Renal cortical epithelial cell (primary cell): Measurements from ENCODE around the gene SPEN. TPM values are rescaled to one million over a fixed set of nuclear protein-coding genes. Genes with fewer than 3 reads are reported as not detected.
"Not testable (repeated sequence)": the region's sequence is repeated elsewhere in the genome, so short reads cannot be mapped to it uniquely, and the experiment has no call there.

Experiments
- DNase-seq: peaks from one replicate; pipeline ENCODE4 v3.0.0-alpha.2; 2011; ENCODE audit warnings: low read depth
- total RNA-seq: library from RNA; depleted of rRNA; stranded (reverse); fragments of >200 nt; gene quantifications from 2 replicates; pipeline ENCODE4 v1.2.3, GENCODE V29; 2014

Gene SPEN
- total RNA-seq, 1 donor from 2014 or later: 45.6 TPM

DNA sequence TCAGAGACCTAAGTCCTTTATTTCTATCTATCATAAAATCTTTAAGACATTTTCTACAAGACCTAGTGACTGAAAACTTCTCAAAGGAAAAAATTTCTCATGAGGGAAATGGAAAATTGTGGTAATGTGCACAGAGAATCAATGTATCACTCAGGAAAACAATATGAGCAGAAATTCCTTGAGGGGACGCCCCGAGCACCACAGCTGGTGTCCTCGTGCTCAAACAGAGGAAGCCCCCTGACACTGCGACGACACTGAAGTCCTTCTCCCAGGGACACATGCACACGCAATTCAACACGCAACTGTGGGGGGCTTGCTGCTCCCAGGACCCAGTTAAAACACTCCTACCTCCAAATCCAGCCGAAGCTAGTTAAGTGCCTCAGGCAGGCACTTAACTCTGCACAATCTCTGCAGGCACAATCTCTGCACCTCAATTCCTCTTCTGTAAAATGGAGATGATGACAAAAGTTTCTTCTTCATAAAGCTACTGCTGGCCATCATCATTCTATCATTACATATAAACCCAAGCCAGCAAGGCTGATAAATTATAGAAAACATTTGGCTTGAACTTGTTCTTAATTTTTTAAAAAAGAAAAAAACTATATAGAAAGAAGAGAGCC is 112.4 kb downstream of the SPEN start:
- no peak for DNase-seq

DNA sequence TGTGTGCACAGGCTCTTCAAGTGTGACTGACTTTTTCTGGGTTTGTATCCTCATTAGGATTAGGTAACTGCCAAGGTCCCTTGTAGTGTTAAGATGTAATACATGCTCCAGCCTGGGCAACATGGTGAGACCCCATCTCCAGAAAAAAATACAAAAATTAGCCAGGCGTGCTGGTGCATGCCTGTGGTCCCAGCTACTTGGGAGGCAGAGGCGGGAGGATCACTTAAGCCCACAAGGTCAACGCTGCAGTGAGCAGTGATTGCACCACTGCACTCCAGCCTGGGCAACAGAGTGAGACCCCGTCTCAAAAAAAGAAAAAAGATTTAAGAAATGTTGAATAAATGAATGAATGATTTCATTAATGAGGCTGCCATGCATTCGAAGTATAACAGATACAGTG is 113.3 kb downstream of the SPEN start:
- DNase-seq: no peak

- DNase-seq: no peak
Observed at GRCh38 chr1:15961492-15961891, 114.0 kb downstream of the SPEN start.

DNA sequence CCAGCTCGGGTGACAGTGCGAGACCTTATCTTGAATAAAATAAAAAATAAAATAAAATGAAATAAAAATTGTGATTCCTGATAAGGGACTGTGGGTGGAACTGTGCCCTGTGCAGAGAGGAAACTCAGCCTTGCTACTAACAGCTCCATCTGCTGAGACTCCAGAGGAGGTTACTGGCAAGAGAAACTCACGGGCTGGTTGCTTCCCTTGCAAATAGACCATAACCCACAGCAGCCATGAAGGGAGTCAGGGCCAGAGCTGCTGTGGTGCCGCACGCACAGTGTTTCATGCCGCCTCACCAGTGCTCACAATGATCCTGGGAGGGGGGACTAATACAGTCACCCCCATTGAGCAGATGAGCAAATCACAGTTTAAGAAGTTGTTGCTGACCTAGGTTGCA is 114.7 kb downstream of the SPEN start:
- no peak for DNase-seq

DNA sequence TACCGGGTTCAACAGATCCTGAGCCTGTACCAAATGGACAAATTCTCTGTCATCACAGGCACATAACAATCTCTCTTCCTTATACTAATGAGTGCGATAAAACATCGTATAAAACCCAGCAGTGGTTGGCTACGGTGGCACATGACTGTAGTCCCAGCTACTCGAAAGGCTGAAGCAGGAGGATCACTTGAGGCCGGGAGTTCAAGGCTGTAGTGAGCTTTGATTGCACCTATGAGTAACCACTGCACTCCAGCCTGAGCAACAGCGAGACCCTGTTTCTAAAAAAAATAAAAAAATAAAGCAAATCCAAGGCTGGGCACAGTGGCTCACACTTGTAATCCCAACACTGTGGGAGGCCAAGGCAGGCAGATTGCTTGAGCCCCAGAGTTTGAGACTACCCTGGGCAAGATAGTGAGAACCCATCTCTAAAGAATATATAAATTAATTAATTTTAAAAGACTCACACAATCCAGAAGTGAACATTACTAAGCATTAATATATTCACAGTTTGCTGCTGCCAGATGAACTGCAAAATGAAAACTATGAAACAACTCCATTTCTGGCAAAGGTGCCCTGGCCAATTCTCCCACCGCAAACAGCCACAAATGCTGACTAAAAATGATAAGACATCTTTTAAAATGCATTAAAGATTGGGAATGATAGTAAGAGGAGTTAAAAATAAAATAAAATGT is 115.3 kb downstream of the SPEN start:
- DNase-seq: no peak

DNA sequence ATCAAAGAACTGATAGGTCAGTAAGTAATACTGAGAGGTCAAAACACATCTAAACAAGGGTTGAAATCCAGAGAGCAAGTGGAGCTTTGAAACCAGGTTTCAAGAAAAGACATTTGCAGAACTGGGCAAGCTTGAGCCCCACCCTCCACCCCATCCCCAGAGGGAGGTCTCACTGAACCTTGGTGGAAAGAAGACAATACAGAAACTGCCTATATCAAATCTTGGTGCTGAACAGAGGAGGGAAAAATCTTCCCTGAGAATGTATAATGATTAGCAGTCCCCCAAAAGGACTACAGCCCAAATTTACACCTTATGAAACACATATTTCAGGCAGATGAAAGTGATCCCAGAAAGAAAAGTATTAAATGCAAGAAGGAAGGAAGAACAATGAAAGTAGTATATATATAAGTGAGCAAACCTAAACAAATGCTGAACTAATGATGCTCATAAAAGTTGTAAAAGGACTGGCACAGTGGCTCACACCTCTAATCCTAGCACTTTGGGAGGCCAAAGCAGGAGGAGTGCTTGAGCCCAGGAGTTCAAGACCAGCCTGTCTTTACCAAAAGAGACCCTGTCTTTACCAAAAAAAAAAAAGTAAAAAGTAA is 116.0 kb downstream of the SPEN start:
- DNase-seq: no peak

DNA sequence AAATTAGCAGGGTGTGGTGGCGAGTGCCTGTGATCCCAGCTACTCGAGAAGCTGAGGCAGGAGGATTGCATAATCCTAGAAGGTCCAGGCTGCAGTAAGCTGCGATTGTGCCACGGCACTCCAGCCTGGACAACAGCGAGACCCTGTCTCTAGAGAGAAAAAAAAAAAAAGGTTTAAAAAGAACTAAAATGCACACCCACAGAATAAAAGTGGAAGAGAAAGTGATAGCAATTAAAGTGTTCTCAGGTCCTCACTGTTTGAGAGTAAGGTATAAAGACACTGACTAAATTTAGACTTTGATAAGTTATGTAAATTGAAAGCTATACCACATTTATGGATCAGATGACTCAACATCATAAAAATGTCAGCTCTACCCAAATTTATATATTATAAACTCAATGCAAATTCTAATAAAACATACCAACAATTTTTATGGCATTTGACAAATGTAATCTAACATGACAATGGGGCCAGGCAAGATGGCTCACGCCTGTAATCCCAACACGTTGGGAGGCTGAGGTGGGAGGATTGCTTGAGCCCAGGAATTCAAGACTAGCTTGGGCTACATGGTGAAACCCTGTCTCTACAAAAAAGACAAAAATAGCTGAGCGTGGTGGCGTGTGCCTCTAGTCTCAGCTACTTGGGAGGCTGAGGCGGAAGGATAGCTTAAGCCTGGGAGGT is 116.6 kb downstream of the SPEN start:
- DNase-seq: no peak

- no peak for DNase-seq
Observed at GRCh38 chr1:15965228-15965767, 117.8 kb downstream of the SPEN start.

GRCh38 chr1:15966081-15966955 is 118.8 kb downstream of the SPEN start:
- peak; percentile 46 for DNase-seq

DNA sequence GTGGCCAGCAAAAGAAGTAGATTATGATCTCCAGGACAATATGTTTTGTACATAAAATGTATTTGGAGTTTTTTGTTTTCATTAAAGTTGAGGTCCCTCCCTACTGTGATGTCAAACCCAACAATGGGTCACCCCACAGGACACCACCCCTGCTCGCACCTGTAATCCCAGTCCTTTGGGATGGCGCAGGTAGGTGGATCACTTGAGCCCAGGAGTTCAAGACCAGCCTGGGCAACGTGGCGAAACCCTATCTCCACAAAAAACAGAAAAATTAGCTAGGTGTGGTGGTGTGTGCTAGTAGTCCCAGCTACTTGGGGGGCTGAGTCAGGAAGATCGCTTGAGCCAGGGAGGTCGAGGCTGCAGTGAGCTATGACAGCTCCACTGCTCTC is 119.4 kb downstream of the SPEN start:
- DNase-seq: no peak

GRCh38 chr1:15968172-15968571 is 120.7 kb downstream of the SPEN start:
- DNase-seq: no peak

DNA sequence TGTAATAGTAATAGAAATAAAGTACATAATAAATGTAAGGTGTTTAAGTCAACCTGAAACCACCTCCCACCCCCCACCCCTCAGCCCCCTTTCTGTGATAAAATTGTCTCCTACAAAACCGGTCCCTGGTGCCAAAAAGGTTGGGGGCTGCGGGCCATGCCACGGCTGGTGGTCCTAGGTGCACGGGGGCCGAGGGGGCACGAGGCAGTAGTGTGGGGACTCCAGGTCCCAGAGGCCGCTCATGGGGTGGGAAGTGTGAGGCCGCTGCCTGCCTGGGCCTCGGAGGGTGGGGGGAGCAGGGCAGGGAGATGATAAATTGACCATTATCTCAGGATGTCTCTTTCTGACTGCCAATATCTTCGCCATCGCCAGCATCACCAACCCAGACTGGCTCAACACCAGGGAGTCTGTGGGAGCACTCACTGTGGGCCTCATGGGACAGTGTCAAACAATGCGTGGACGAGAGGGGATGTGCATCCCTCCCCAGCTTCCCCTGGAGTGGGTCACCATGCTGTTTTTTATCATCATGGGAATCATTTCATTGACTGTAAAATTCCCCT is 121.9 kb downstream of the SPEN start:
- DNase-seq: no peak

- DNase-seq: no peak
Observed at GRCh38 chr1:15970911-15971310, 123.4 kb downstream of the SPEN start.

- no peak for DNase-seq
Observed at GRCh38 chr1:15972409-15972808, 124.9 kb downstream of the SPEN start.

- no peak for DNase-seq
Observed at GRCh38 chr1:15973772-15974171, 126.3 kb downstream of the SPEN start.

DNA sequence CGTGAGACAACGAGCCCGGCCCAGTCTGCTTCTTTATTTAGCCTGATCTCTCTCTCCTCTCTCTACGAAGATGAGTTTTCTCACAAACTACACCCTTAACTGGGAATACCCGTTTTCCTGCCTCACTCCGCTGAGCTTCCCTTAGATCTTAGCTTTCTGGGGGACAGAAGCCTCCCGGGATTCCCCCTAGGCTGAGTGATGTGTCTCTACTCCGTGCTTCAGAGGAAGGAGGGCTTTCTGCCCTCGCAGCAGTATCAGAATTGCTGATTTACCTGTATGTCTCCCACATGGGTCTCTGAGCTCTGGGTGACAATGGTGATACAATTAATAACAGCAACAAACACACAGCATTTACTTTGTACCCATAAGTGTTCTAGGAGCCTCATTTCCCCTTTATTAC is 127.3 kb downstream of the SPEN start:
- DNase-seq: no peak

DNA sequence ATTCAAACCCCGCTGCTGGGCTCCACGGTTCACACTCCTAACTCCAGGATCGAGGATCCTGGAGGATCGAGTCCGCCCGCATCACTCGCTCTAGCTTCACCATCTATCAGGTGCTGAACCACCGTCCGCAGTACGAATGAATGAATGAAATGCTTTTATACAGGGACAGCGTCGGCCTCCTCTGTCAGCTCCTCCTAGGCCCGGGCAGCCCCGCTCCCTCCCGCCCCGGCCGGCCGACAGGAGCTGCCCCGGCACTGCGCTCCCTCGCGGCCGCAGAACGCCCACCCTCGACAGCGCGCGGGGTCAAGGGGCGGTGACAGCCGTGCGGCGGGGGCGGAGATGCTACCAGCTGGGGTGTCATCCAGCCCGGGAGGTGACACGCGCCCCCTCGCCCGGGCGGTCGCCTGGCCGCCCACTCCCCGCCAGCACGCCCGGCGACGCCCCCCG is 127.9 kb downstream of the SPEN start:
- DNase-seq: no peak

GRCh38 chr1:15975805-15976680 is 128.5 kb downstream of the SPEN start, which contains the start of gene ZBTB17:
TSS of gene ZBTB17 (minus strand) at chr1:15976101. CDS start at chr1:15948495, 27,606 bp downstream.
- DNase-seq: peak; percentile 85

DNA sequence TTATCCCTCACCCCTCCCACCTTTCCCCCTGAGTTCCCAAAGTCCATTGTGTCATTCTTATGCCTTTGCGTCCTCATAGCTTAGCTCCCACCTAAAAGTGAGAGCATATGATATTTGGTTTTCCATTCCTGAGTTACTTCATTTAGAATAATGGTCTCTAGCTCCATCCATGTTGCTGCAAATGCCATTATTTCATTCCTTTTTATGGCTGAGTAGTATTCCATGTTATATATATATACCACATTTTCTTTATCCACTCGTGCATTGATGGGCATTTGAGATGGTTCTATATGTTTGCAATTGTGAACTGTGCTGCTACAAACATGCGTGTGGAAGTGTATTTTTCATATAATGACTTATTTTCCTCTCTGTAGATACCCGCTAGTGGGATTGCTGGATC is 130.4 kb downstream of the SPEN start:
- not testable (repeated sequence) for DNase-seq

DNA sequence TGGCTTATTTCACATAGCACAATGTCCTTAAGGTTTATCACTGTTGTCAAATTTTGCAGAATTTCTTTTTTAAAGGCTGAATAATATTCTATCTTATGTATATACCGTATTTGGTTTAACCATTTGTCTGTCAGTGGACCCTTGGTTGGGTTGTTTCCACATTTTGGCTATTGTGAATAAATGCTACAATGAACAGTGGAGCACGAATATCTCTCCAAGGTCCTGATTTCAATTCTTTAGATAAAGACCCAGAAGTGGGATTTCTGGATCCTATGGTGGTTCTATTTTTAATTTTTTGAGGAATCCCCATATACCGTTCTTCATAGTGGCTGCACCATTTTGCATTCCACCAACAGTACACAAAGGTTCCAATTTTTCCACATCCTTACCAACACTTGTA is 134.2 kb downstream of the SPEN start:
- DNase-seq: no peak
